ENCODE results near the gene PCDHA8.
"Not testable (repeated sequence)": the region's sequence is repeated elsewhere in the genome, so short reads cannot be mapped to it uniquely, and the experiment has no call there.

Gene PCDHA8

DNA sequence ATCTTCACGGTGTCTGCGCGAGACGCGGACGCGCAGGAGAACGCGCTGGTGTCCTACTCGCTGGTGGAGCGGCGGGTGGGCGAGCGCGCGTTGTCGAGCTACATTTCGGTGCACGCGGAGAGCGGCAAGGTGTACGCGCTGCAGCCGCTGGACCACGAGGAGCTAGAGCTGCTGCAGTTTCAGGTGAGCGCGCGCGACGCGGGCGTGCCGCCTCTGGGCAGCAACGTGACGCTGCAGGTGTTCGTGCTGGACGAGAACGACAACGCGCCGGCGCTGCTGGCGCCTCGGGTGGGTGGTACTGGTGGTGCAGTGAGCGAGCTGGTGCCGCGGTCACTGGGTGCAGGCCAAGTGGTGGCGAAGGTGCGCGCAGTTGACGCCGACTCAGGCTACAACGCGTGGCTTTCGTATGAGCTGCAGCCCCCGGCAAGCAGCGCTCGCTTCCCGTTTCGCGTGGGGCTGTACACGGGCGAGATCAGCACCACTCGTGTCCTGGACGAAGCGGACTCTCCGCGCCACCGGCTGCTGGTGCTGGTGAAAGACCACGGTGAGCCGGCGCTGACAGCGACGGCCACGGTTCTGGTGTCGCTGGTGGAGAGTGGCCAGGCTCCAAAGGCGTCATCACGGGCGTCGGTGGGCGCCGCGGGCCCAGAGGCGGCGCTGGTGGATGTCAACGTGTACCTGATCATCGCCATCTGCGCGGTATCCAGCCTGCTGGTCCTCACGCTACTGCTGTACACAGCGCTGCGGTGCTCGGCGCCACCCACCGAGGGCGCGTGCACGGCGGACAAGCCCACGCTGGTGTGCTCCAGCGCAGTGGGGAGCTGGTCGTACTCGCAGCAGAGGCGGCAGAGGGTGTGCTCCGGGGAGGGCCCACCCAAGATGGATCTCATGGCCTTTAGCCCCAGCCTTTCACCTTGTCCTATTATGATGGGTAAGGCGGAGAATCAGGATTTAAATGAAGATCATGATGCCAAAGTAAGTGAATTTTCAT, 11.2 kb upstream of the PCDHA8 start:
- not testable (repeated sequence) for H3K36me3 ChIP-seq (ENCODE audit: insufficient read depth, low read length); H3K4me3 ChIP-seq (ENCODE audit: low read depth, low read length); H3K27ac ChIP-seq (ENCODE audit: low read depth, low read length); H3K4me1 ChIP-seq (ENCODE audit: control insufficient read depth, insufficient read depth, low read length, unreplicated experiment); H2AFZ ChIP-seq (ENCODE audit: low read length, unreplicated experiment); H3K79me2 ChIP-seq (ENCODE audit: control insufficient read depth, insufficient read depth, low read length, unreplicated experiment); H3K27me3 ChIP-seq (ENCODE audit: insufficient read depth, low read length)

GRCh38 chr5:140833993-140834392, 7.0 kb upstream of the PCDHA8 start, which contains the start of gene PCDHA7:
PCDHA7 (plus strand) TSS chr5:140834269; CDS start chr5:140834384, 115 bp downstream.
- H3K27ac ChIP-seq (ENCODE audit: low read depth, low read length), result no peak within 1 kb of the TSS
- no peaks in the 10 kb centered on the region for H3K79me2 ChIP-seq (ENCODE audit: control insufficient read depth, insufficient read depth, low read length, unreplicated experiment)
- H2AFZ ChIP-seq (ENCODE audit: low read length, unreplicated experiment), result no peak within 1 kb of the TSS
- H3K4me1 ChIP-seq (ENCODE audit: control insufficient read depth, insufficient read depth, low read length, unreplicated experiment), result no peaks in the 10 kb centered on the region
- no peaks in the 10 kb centered on the region for H3K36me3 ChIP-seq (ENCODE audit: insufficient read depth, low read length)
- H3K4me3 ChIP-seq (ENCODE audit: low read depth, low read length), result no peak within 1 kb of the TSS; the same call in 1 of the 2 replicates
- H3K27me3 ChIP-seq (ENCODE audit: insufficient read depth, low read length), result no peaks in the 10 kb centered on the region

- not testable (repeated sequence) for H3K36me3 ChIP-seq (ENCODE audit: insufficient read depth, low read length); H2AFZ ChIP-seq (ENCODE audit: low read length, unreplicated experiment); H3K27me3 ChIP-seq (ENCODE audit: insufficient read depth, low read length); H3K4me1 ChIP-seq (ENCODE audit: control insufficient read depth, insufficient read depth, low read length, unreplicated experiment); H3K4me3 ChIP-seq (ENCODE audit: low read depth, low read length); H3K27ac ChIP-seq (ENCODE audit: low read depth, low read length); H3K79me2 ChIP-seq (ENCODE audit: control insufficient read depth, insufficient read depth, low read length, unreplicated experiment)
Measured at GRCh38 chr5:140834439-140835008, 6.5 kb upstream of the PCDHA8 start.

GRCh38 chr5:140835622-140836510, 5.1 kb upstream of the PCDHA8 start:
- H3K4me3 ChIP-seq (ENCODE audit: low read depth, low read length), result no peak overlapping the region
- no peak overlapping the region for H2AFZ ChIP-seq (ENCODE audit: low read length, unreplicated experiment)
- H3K4me1 ChIP-seq (ENCODE audit: control insufficient read depth, insufficient read depth, low read length, unreplicated experiment), result no peaks in the 10 kb centered on the region
- no peaks in the 10 kb centered on the region for H3K79me2 ChIP-seq (ENCODE audit: control insufficient read depth, insufficient read depth, low read length, unreplicated experiment)
- H3K27ac ChIP-seq (ENCODE audit: low read depth, low read length), result no peak overlapping the region
- no peaks in the 10 kb centered on the region for H3K27me3 ChIP-seq (ENCODE audit: insufficient read depth, low read length)
- H3K36me3 ChIP-seq (ENCODE audit: insufficient read depth, low read length), result no peaks in the 10 kb centered on the region

DNA sequence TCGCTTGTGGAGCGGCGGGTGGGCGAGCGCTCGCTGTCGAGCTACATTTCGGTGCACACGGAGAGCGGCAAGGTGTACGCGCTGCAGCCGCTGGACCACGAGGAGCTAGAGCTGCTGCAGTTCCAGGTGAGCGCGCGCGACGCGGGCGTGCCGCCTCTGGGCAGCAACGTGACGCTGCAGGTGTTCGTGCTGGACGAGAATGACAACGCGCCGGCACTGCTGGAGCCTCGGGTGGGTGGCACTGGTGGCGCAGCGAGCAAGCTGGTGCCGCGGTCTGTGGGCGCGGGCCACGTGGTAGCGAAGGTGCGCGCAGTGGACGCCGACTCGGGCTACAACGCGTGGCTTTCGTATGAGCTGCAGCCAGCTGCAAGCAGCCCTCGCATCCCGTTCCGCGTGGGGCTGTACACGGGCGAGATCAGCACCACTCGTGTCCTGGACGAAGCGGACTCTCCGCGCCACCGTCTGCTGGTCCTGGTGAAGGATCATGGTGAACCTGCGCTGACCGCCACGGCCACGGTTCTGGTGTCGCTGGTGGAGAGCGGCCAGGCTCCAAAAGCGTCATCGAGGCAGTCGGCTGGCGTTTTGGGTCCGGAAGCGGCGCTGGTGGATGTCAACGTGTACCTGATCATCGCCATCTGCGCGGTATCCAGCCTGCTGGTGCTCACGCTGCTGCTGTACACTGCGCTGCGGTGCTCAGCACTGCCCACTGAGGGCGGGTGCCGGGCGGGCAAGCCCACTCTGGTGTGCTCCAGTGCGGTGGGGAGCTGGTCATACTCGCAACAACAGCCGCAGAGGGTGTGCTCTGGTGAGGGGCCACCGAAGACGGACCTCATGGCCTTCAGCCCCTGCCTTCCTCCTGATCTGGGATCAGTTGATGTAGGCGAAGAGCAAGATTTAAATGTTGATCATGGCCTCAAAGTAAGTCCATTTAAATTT, 2.1 kb downstream of the PCDHA8 start:
- H2AFZ ChIP-seq (ENCODE audit: low read length, unreplicated experiment), result no peak overlapping the region

DNA sequence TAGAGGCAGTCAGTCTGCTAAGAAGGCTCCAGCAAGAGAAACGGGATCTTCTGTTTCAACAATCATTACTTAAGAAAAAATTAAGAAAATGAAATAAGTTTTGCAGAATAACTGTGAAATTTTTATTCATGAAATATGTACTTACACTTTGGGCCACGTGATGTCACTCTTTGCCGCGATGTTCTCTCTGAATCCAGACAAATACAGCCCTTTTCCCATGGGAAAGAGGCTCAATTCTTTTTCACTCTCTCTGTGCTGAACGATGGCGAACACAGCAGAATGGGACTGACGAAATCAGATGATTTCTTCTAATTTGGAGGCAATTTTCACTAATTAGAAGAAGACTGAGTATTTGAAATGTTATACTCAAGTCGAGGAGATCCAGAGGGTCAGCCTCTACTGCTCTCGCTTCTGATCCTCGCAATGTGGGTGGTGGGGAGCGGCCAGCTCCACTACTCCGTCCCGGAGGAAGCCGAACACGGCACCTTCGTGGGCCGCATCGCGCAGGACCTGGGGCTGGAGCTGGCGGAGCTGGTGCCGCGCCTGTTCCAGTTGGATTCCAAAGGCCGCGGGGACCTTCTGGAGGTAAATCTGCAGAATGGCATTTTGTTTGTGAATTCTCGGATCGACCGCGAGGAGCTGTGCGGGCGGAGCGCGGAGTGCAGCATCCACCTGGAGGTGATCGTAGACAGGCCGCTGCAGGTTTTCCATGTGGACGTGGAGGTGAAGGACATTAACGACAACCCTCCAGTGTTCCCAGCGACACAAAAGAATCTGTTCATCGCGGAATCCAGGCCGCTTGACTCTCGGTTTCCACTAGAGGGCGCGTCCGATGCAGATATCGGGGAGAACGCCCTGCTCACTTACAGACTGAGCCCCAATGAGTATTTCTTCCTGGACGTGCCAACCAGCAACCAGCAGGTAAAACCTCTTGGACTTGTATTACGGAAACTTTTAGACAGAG, 7.4 kb downstream of the PCDHA8 start, which contains the start of gene PCDHA9:
PCDHA9 (plus strand) TSS at position 244 of the 964 bp plus-strand sequence; CDS start at position 358, 114 bp downstream.
- not testable (repeated sequence) for H3K79me2 ChIP-seq (ENCODE audit: control insufficient read depth, insufficient read depth, low read length, unreplicated experiment); H3K27me3 ChIP-seq (ENCODE audit: insufficient read depth, low read length); H3K36me3 ChIP-seq (ENCODE audit: insufficient read depth, low read length); H3K27ac ChIP-seq (ENCODE audit: low read depth, low read length); H3K4me3 ChIP-seq (ENCODE audit: low read depth, low read length); H2AFZ ChIP-seq (ENCODE audit: low read length, unreplicated experiment); H3K4me1 ChIP-seq (ENCODE audit: control insufficient read depth, insufficient read depth, low read length, unreplicated experiment)

More for the DNA sequence above, 2.1 kb downstream of the PCDHA8 start:
- Histone ChIP-seq H3K27ac (ENCODE audit: low read depth, low read length) (no peak overlapping the region), H3K79me2 (ENCODE audit: control insufficient read depth, insufficient read depth, low read length, unreplicated experiment) (no peaks in the 10 kb centered on the region), H3K27me3 (ENCODE audit: insufficient read depth, low read length) (no peaks in the 10 kb centered on the region), H3K4me3 (ENCODE audit: low read depth, low read length) (no peak overlapping the region), H3K36me3 (ENCODE audit: insufficient read depth, low read length) (no peaks in the 10 kb centered on the region), H3K4me1 (ENCODE audit: control insufficient read depth, insufficient read depth, low read length, unreplicated experiment) (no peaks in the 10 kb centered on the region)

DNA sequence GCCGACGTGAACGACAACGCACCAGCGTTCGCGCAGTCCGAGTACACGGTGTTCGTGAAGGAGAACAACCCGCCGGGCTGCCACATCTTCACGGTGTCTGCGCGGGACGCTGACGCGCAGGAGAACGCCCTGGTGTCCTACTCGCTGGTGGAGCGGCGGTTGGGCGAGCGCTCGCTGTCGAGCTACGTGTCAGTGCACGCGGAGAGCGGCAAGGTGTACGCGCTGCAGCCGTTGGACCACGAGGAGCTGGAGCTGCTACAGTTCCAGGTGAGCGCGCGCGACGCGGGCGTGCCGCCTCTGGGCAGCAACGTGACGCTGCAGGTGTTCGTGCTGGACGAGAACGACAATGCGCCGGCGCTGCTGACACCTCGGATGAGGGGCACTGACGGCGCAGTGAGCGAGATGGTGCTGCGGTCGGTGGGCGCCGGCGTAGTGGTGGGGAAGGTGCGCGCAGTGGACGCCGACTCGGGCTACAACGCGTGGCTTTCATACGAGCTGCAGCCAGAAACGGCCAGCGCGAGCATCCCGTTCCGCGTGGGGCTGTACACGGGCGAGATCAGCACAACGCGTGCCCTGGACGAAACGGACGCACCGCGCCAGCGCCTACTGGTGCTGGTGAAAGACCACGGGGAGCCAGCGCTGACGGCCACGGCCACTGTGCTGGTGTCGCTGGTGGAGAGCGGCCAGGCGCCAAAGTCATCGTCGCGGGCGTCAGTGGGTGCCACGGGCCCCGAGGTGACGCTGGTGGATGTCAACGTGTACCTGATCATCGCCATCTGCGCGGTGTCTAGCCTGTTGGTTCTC, 9.0 kb downstream of the PCDHA8 start:
- not testable (repeated sequence) for H3K27me3 ChIP-seq (ENCODE audit: insufficient read depth, low read length); H3K36me3 ChIP-seq (ENCODE audit: insufficient read depth, low read length); H3K4me3 ChIP-seq (ENCODE audit: low read depth, low read length); H2AFZ ChIP-seq (ENCODE audit: low read length, unreplicated experiment); H3K27ac ChIP-seq (ENCODE audit: low read depth, low read length); H3K79me2 ChIP-seq (ENCODE audit: control insufficient read depth, insufficient read depth, low read length, unreplicated experiment); H3K4me1 ChIP-seq (ENCODE audit: control insufficient read depth, insufficient read depth, low read length, unreplicated experiment)

DNA sequence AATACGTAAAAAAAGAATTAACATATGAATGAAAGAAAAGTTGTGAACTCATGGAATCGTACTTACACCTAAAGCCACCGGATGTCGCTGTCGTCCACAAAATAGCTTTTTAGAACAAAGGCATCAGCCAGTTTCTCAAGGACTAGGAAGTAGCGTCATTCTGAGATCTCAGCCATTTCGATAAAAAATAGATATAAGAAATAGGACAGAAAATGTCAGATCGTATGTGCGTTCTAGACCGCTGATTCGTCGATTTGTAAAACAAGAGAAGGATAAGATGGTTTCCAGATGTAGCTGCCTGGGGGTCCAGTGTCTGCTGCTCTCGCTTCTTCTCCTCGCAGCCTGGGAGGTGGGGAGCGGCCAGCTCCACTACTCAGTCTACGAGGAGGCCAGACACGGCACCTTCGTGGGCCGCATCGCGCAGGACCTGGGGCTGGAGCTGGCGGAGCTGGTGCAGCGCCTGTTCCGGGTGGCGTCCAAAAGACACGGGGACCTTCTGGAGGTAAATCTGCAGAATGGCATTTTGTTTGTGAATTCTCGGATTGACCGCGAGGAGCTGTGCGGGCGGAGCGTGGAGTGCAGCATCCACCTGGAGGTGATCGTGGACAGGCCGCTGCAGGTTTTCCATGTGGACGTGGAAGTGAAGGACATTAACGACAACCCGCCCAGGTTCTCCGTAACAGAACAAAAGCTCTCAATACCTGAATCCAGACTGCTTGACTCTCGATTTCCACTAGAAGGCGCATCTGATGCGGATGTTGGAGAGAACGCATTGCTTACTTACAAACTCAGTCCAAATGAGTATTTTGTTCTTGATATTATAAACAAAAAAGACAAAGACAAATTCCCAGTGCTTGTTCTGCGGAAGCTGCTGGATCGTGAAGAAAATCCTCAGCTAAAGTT, 15.0 kb downstream of the PCDHA8 start, which contains the start of gene PCDHA10:
PCDHA10 (plus strand) TSS at position 126 of the 903 bp plus-strand sequence; CDS start at position 278, 152 bp downstream.
- H3K27me3 ChIP-seq (ENCODE audit: insufficient read depth, low read length), result no peaks in the 10 kb centered on the region
- no peak within 1 kb of the TSS for H2AFZ ChIP-seq (ENCODE audit: low read length, unreplicated experiment)
- no peak within 1 kb of the TSS for H3K27ac ChIP-seq (ENCODE audit: low read depth, low read length)
- H3K79me2 ChIP-seq (ENCODE audit: control insufficient read depth, insufficient read depth, low read length, unreplicated experiment), result no peaks in the 10 kb centered on the region
- no peaks in the 10 kb centered on the region for H3K4me1 ChIP-seq (ENCODE audit: control insufficient read depth, insufficient read depth, low read length, unreplicated experiment)
- no peak within 1 kb of the TSS for H3K4me3 ChIP-seq (ENCODE audit: low read depth, low read length)
- H3K36me3 ChIP-seq (ENCODE audit: insufficient read depth, low read length), result no peaks in the 10 kb centered on the region

Measured in ACC112 (cell line).